Uterus (tissue), 4 donors: ENCODE measurements around the gene TM4SF20. TPM values are rescaled to one million over a fixed set of nuclear protein-coding genes. Genes with fewer than 3 reads are reported as not detected.
"Not testable (repeated sequence)": the region's sequence is repeated elsewhere in the genome, so short reads cannot be mapped to it uniquely, and the experiment has no call there.

Experiments
- DNase-seq, 2 donors: peaks; one replicate each; pipeline ENCODE4 v3.0.0-alpha.2; 2019 to 2020
- H3K27ac ChIP-seq, 2 donors: fragments of 200-600 bp; sonication (generic); 1 replicate in 1 of 2; 2 replicates in 1 of 2; pipeline ENCODE4 v1.5.1; 2016 to 2018
- H3K27me3 ChIP-seq, 2 donors: fragments of 200-600 bp; sonication (generic); one replicate each; pipeline ENCODE4 v1.5.1; 2018 to 2019; ENCODE audit warnings: control low read depth in 1 of 2
- H3K36me3 ChIP-seq, 2 donors: fragments of 200-600 bp; sonication (generic); one replicate each; pipeline ENCODE4 v1.5.1; 2019; ENCODE audit warnings: control low read depth in 1 of 2
- H3K4me1 ChIP-seq, 2 donors: fragments of 200-600 bp; sonication (generic); one replicate each; pipeline ENCODE4 v1.5.1; 2018 to 2019; ENCODE audit warnings: control low read depth in 1 of 2
- H3K4me3 ChIP-seq, 2 donors: fragments of 200-600 bp; sonication (generic); 1 replicate in 1 of 2; 2 replicates in 1 of 2; pipeline ENCODE4 v1.5.1; 2018 to 2019; ENCODE audit warnings: mild to moderate bottlenecking in 1 of 2
- H3K9me3 ChIP-seq, 2 donors: fragments of 200-600 bp; sonication (generic); one replicate each; pipeline ENCODE4 v1.5.1; 2019; ENCODE audit warnings: control low read depth in 1 of 2
- POLR2A ChIP-seq, 2 donors: fragments of 450-650 bp; IDR thresholded peaks; one replicate each; pipeline ENCODE4 v1.6.1; 2016; ENCODE audit warnings: antibody characterized with exemption in 2 of 2, mild to moderate bottlenecking in 1 of 2, moderate library complexity in 1 of 2
- intact Hi-C: fragments of 100-400 bp; cut with DNase I; formaldehyde crosslinking; loops from one replicate; pipeline ENCODE4 v1.15.1; 2023; ENCODE audit warnings: low total_unique reads
- total RNA-seq, 4 donors: library from RNA; depleted of rRNA in 3 of 4; stranded (reverse); fragments of >200 nt in 3 of 4; gene quantifications; one replicate each; pipeline versions ENCODE4 v1.1.0 to v1.2.4, GENCODE V29; 2014 to 2023
- TF ChIP-seq, protein P1 (sequence below), 4 experiments: fragments of 200-600 bp in 2 of 4; fragments of 450-650 bp in 2 of 4; sonication (generic) in 2 of 4; IDR thresholded peaks; one replicate each; pipeline ENCODE4 v1.5.1; 2016 to 2019; ENCODE audit warnings: antibody characterized with exemption in 4 of 4, mild to moderate bottlenecking in 2 of 4, moderate library complexity in 1 of 4
- donor health status: DM: yes; HTN: yes; CAD: no.

Gene TM4SF20
- total RNA-seq, 4 donors from 2014 or later: not detected

GRCh38 chr2:227389231-227389630, 10.1 kb upstream of the TM4SF20 start:
- Histone ChIP-seq H3K9me3 (no peaks in the 10 kb centered on the region), H3K4me3 (no peak overlapping the region), H3K4me1 (no peaks in the 10 kb centered on the region), H3K27me3 (no peaks in the 10 kb centered on the region), H3K27ac (no peak overlapping the region), H3K36me3 (no peaks in the 10 kb centered on the region)
- intact Hi-C loops: no loop called here
- no peak for TF ChIP-seq POLR2A (IDR thresholded peaks at IDR 0.05)
- TF ChIP-seq, protein P1, sequence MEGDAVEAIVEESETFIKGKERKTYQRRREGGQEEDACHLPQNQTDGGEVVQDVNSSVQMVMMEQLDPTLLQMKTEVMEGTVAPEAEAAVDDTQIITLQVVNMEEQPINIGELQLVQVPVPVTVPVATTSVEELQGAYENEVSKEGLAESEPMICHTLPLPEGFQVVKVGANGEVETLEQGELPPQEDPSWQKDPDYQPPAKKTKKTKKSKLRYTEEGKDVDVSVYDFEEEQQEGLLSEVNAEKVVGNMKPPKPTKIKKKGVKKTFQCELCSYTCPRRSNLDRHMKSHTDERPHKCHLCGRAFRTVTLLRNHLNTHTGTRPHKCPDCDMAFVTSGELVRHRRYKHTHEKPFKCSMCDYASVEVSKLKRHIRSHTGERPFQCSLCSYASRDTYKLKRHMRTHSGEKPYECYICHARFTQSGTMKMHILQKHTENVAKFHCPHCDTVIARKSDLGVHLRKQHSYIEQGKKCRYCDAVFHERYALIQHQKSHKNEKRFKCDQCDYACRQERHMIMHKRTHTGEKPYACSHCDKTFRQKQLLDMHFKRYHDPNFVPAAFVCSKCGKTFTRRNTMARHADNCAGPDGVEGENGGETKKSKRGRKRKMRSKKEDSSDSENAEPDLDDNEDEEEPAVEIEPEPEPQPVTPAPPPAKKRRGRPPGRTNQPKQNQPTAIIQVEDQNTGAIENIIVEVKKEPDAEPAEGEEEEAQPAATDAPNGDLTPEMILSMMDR (IDR thresholded peaks at IDR 0.05): no peak
- no peak for DNase-seq

- Histone ChIP-seq H3K27me3 (no peaks in the 10 kb centered on the region), H3K36me3 (no peaks in the 10 kb centered on the region), H3K27ac (no peak overlapping the region), H3K4me1 (no peaks in the 10 kb centered on the region), H3K9me3 (no peaks in the 10 kb centered on the region), H3K4me3 (no peak overlapping the region)
- no peak for TF ChIP-seq POLR2A (IDR thresholded peaks at IDR 0.05)
- TF ChIP-seq, protein P1 (IDR thresholded peaks at IDR 0.05): no peak
- DNase-seq: no peak
- intact Hi-C loops: no loop called here
Observed at GRCh38 chr2:227388537-227389011, 9.5 kb upstream of the TM4SF20 start.

GRCh38 chr2:227387583-227387982, 8.5 kb upstream of the TM4SF20 start, which contains the start of gene SCYGR1:
TSS of gene SCYGR1 (minus strand) at chr2:227387949. CDS start at chr2:227387949, 0 bp downstream.
- H3K4me1 ChIP-seq, H3K4me3 ChIP-seq, DNase-seq, H3K27me3 ChIP-seq, H3K36me3 ChIP-seq, H3K9me3 ChIP-seq, intact Hi-C loops, H3K27ac ChIP-seq: not testable (repeated sequence)

GRCh38 chr2:227386630-227387029, 7.5 kb upstream of the TM4SF20 start:
- no peak overlapping the region for H3K27ac ChIP-seq
- H3K4me3 ChIP-seq: no peak overlapping the region
- no peak for DNase-seq
- no peaks in the 10 kb centered on the region for H3K36me3 ChIP-seq
- no peaks in the 10 kb centered on the region for H3K27me3 ChIP-seq
- no peaks in the 10 kb centered on the region for H3K9me3 ChIP-seq
- TF ChIP-seq, protein P1 (IDR thresholded peaks at IDR 0.05): no peak
- no peak for TF ChIP-seq POLR2A (IDR thresholded peaks at IDR 0.05)
- no peaks in the 10 kb centered on the region for H3K4me1 ChIP-seq
- intact Hi-C loops: no loop called here

GRCh38 chr2:227383686-227384085, 4.6 kb upstream of the TM4SF20 start:
- H3K36me3 ChIP-seq: no peaks in the 10 kb centered on the region
- intact Hi-C loops: no loop called here
- no peak overlapping the region for H3K27ac ChIP-seq
- no peak overlapping the region for H3K4me3 ChIP-seq
- H3K27me3 ChIP-seq: no peaks in the 10 kb centered on the region
- no peaks in the 10 kb centered on the region for H3K9me3 ChIP-seq
- DNase-seq: no peak
- no peak for TF ChIP-seq POLR2A (IDR thresholded peaks at IDR 0.05)
- TF ChIP-seq, protein P1 (IDR thresholded peaks at IDR 0.05): no peak
- no peaks in the 10 kb centered on the region for H3K4me1 ChIP-seq

- H3K27me3 ChIP-seq, H3K36me3 ChIP-seq, intact Hi-C loops, DNase-seq, H3K27ac ChIP-seq, H3K9me3 ChIP-seq, H3K4me1 ChIP-seq, H3K4me3 ChIP-seq: not testable (repeated sequence)
Observed at GRCh38 chr2:227382241-227382835, 3.2 kb upstream of the TM4SF20 start.
